Lower leg skin (tissue), 4 donors: ENCODE results near the gene APBA2. TPM values are rescaled to one million over a fixed set of nuclear protein-coding genes. Genes with fewer than 3 reads are reported as not detected.
"Not testable (repeated sequence)": the region's sequence is repeated elsewhere in the genome, so short reads cannot be mapped to it uniquely, and the experiment has no call there.

Experiments used
- DNase-seq, 2 donors: peaks; one replicate each; pipeline ENCODE4 v3.0.0-alpha.2; 2019; ENCODE audit warnings: low spot score in 2 of 2
- H3K4me3 ChIP-seq: fragments of 200-600 bp; sonication (generic); 2 replicates; pipeline ENCODE4 v1.5.1; 2017; ENCODE audit warnings: mild to moderate bottlenecking, low read depth; ENCODE audit not compliant: poor library complexity, severe bottlenecking
- POLR2A ChIP-seq, 2 donors: fragments of 450-650 bp; IDR thresholded peaks; one replicate each; pipeline ENCODE4 v1.6.1; 2016 to 2017; ENCODE audit warnings: antibody characterized with exemption in 2 of 2, mild to moderate bottlenecking in 1 of 2, moderate library complexity in 1 of 2
- WGBS, 2 donors: methylation state at CpG; one replicate each; pipeline ENCODE4 v1.1.5; 2018; 5-methylcytosine and 5-hydroxymethylcytosine counted together
- intact Hi-C: fragments of 100-400 bp; cut with DNase I; formaldehyde crosslinking; loops from one replicate; pipeline ENCODE4 v1.15.0; 2023; ENCODE audit warnings: low total_unique reads
- total RNA-seq, 4 donors: library from RNA; depleted of rRNA; stranded (reverse); fragments of >200 nt; gene quantifications; one replicate each; pipeline ENCODE4 v1.1.0, GENCODE V29; 2016
- TF ChIP-seq, protein P1 (sequence below), 3 donors: fragments of 450-650 bp; IDR thresholded peaks; one replicate each; pipeline ENCODE4 v1.5.1; 2016; ENCODE audit warnings: antibody characterized with exemption in 3 of 3, mild to moderate bottlenecking in 3 of 3, moderate library complexity in 2 of 3

APBA2 gene
- total RNA-seq, 4 donors from 2014 or later, result 0.80 to 1.9 (median 1.6) TPM

DNA sequence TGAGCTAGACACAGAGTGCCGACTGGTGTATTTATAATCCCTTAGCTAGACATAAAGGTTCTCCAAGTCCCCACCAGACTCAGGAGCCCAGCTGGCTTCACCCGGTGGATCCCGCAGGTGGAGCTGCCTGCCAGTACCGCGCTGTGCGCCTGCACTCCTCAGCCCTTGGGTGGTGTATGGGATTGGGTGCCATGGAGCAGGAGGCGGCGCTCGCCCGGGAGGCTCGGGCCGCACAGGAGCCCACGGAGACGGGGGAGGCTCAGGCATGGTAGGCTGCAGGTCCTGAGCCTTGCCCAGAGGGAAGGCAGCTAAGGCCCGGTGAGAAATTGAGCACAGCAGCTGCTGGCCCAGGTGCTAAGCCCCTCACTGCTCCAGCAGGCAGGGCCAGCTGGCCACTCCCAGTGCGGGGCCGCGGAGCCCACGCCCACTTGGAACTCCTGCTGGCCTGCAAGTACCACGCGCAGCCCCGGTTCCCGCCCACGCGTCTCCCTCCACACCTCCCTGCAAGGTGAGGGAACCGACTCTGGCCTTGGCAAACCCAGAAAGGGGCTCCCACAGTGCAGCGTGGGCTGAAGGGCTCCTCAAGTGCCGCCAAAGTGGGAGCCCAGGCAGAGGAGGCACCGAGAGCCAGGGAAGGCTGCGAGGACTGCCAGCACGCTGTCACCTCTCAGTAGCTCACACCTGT is 274.1 kb downstream of the APBA2 start:
- peak in 1 of 2 donors; percentile 82 for DNase-seq
- intact Hi-C loops, result no loop called here
- no peak for TF ChIP-seq POLR2A (IDR thresholded peaks at IDR 0.05)
- TF ChIP-seq, protein P1, sequence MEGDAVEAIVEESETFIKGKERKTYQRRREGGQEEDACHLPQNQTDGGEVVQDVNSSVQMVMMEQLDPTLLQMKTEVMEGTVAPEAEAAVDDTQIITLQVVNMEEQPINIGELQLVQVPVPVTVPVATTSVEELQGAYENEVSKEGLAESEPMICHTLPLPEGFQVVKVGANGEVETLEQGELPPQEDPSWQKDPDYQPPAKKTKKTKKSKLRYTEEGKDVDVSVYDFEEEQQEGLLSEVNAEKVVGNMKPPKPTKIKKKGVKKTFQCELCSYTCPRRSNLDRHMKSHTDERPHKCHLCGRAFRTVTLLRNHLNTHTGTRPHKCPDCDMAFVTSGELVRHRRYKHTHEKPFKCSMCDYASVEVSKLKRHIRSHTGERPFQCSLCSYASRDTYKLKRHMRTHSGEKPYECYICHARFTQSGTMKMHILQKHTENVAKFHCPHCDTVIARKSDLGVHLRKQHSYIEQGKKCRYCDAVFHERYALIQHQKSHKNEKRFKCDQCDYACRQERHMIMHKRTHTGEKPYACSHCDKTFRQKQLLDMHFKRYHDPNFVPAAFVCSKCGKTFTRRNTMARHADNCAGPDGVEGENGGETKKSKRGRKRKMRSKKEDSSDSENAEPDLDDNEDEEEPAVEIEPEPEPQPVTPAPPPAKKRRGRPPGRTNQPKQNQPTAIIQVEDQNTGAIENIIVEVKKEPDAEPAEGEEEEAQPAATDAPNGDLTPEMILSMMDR (IDR thresholded peaks at IDR 0.05), result no peak
- no peak overlapping the region for H3K4me3 ChIP-seq
- 91 to 92% methylated on average over 26 to 31 of the region's 31 CpGs for WGBS, 2 donors

DNA sequence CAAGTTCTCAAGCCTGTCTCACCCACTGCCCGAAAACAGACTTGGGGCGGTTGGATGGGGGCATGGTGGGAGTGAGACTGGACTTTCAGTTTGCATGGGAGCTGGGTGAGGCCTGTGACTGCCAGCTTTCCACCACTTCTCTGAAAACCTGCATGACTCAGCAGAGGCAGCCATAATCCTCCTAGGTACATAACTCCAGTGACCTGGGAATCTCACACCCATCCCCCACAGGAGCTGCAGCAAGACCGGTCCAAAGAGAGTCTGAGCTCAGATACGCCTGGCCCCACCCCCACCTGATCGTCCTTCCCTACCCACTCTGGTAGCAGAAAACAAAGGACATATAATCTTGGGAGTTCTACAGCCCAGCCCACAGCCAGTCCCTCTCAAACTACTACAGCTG is 276.6 kb downstream of the APBA2 start:
- TF ChIP-seq POLR2A (IDR thresholded peaks at IDR 0.05), result no peak
- TF ChIP-seq, protein P1 (IDR thresholded peaks at IDR 0.05), result no peak
- DNase-seq, result no peak
- H3K4me3 ChIP-seq, result no peak overlapping the region
- 86 to 94% methylated on average over 5 of the region's 5 CpGs for WGBS, 2 donors
- intact Hi-C loops, result no loop called here

DNA sequence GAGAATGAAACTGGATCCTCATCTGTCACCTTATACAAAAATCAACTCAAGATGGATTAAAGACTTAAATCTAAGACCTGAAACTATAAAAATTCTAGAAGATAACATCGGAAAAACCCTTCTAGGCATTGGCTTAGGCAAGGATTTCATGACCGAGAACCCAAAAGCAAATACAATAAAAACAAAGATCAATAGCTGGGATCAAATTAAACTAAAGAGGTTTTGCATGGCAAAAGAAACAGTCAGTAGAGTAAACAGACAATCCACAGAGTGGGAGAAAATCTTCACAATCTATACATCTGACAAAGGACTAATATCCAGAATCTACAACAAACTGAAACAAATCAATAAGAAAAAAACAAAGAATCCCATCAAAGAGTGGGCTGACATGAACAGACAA is 281.3 kb downstream of the APBA2 start:
- H3K4me3 ChIP-seq, intact Hi-C loops, DNase-seq: not testable (repeated sequence)
- WGBS, 2 donors, result 70 to 88% methylated on average over 2 of the region's 2 CpGs

Other genes starting within 250 kb of the APBA2 start
- gene GOLGA8M, start 173.6 kb upstream of the APBA2 start, total RNA-seq, result 1 to 10 TPM in 1 of 4 donors, under 1 TPM in 1, not detected in 2; 0.13 to 1.6 TPM
- not detected for gene GOLGA6L7, start 37.3 kb upstream of the APBA2 start, total RNA-seq